HCT116 (cell line): ENCODE results near the gene LY6G6F. TPM values are rescaled to one million over a fixed set of nuclear protein-coding genes. Genes with fewer than 3 reads are reported as not detected.

Experiments
- ATAC-seq: fragments of 200-7000 bp; cut with Tn5 transposase; 2 replicates; pipeline ENCODE4 v1.9.1; 2020; ENCODE audit warnings: mild to moderate bottlenecking, moderate library complexity
- BruUV-seq: library from RNA; stranded (reverse); fragments of 400-500 nt; replicated peaks from 2 replicates; lab custom pipeline; 2021; lab: Mats Ljungman, UMichigan
- CTCF ChIA-PET: fragments of 300-600 bp; sonication (Branson Sonifier 250); formaldehyde crosslinking; loops from one replicate; lab custom pipeline; 2021; ENCODE audit warnings: antibody characterized with exemption; lab: Charles Lee
- POLR2A ChIA-PET: fragments of 300-600, 350-600 bp; sonication (Branson Sonifier 250); formaldehyde crosslinking; loops from one replicate; lab custom pipeline; 2021; ENCODE audit warnings: antibody characterized with exemption; lab: Charles Lee
- RAD21 ChIA-PET, 2 experiments: fragments of 300-600 bp; sonication (Branson Sonifier 250); formaldehyde crosslinking; loops; one replicate each; lab custom pipeline; 2023; ENCODE audit warnings: low total read pairs in 2 of 2; ENCODE audit not compliant: uncharacterized antibody in 2 of 2, unreplicated experiment in 2 of 2, low non-redundant PET in 1 of 2; lab: Charles Lee
- DNase-seq: peaks from one replicate; pipeline ENCODE4 v3.0.0-alpha.2; 2010; ENCODE audit warnings: low read depth, low spot score
- H2AFZ ChIP-seq: fragments of 200-600 bp; shearing (Covaris generic), sonication (generic); 2 replicates; pipeline ENCODE4 v1.6.1; 2017; ENCODE audit warnings: low read depth, mixed run types, mixed read lengths, antibody characterized with exemption, low read length; ENCODE audit not compliant: poor library complexity, severe bottlenecking
- H3K27ac ChIP-seq: 2 replicates; pipeline ENCODE4 v1.5.1; 2012; ENCODE audit warnings: low read depth, low read length
- H3K27me3 ChIP-seq: fragments of 200-600 bp; sonication (generic); 2 replicates; pipeline ENCODE4 v1.6.1; 2016; ENCODE audit warnings: mixed run types, low read length, mixed read lengths; ENCODE audit not compliant: insufficient read depth
- H3K36me3 ChIP-seq, 2 experiments: fragments of 200-500 bp in 1 of 2; fragments of 200-600 bp in 1 of 2; sonication (Bioruptor generic) in 1 of 2; sonication (generic) in 1 of 2; 2 replicates each; pipeline versions ENCODE4 v1.5.1 to v1.6.1; 2014 to 2016; ENCODE audit warnings: low read length in 2 of 2, inconsistent platforms in 1 of 2, mixed read lengths in 1 of 2, mixed run types in 1 of 2; ENCODE audit not compliant: insufficient read depth in 2 of 2, control insufficient read depth in 1 of 2
- H3K4me1 ChIP-seq, 2 experiments: fragments of 200-600 bp in 1 of 2; sonication (generic) in 1 of 2; 2 replicates each; pipeline versions ENCODE4 v1.5.1 to v1.6.1; 2012 to 2017; ENCODE audit warnings: low read length in 2 of 2, inconsistent platforms in 1 of 2, mild to moderate bottlenecking in 1 of 2, mixed read lengths in 1 of 2, mixed run types in 1 of 2, moderate library complexity in 1 of 2; ENCODE audit not compliant: insufficient read depth in 2 of 2, control insufficient read depth in 1 of 2
- H3K4me2 ChIP-seq: fragments of 200-600 bp; sonication (generic); 2 replicates; pipeline ENCODE4 v1.6.1; 2017; ENCODE audit warnings: mixed run types, low read length, mixed read lengths
- H3K4me3 ChIP-seq, 2 experiments: fragments of 200-600 bp in 1 of 2; sonication (generic) in 1 of 2; replicated peaks in 1 of 2; 2 replicates each; pipeline ENCODE4 v1.5.1; 2011 to 2016; ENCODE audit warnings: low read length in 2 of 2, control low read depth in 1 of 2, low read depth in 1 of 2, mild to moderate bottlenecking in 1 of 2, mixed read lengths in 1 of 2, mixed run types in 1 of 2
- H3K79me2 ChIP-seq: fragments of 200-600 bp; sonication (generic); 2 replicates; pipeline ENCODE4 v1.6.1; 2017; ENCODE audit warnings: mild to moderate bottlenecking, mixed run types, low read length, moderate library complexity, mixed read lengths; ENCODE audit not compliant: insufficient read depth
- H3K9ac ChIP-seq: fragments of 200-600 bp; sonication (generic); 2 replicates; pipeline ENCODE4 v1.6.1; 2016; ENCODE audit warnings: low read length, mixed read lengths
- H3K9me2 ChIP-seq: fragments of 200-600 bp; sonication (generic), shearing (Covaris generic); 2 replicates; pipeline ENCODE4 v1.6.1; 2017; ENCODE audit warnings: mixed run types, mild to moderate bottlenecking, moderate library complexity; ENCODE audit not compliant: insufficient read depth
- H3K9me3 ChIP-seq, 2 experiments: fragments of 200-500 bp in 1 of 2; fragments of 200-600 bp in 1 of 2; sonication (Bioruptor generic) in 1 of 2; sonication (generic) in 1 of 2; 2 replicates each; pipeline ENCODE4 v1.6.1; 2014 to 2017; ENCODE audit warnings: low read length in 2 of 2, mixed read lengths in 2 of 2, inconsistent platforms in 1 of 2, low read depth in 1 of 2, mild to moderate bottlenecking in 1 of 2, mixed run types in 1 of 2, moderate library complexity in 1 of 2; ENCODE audit not compliant: control insufficient read depth in 1 of 2, insufficient read depth in 1 of 2
- H4K20me1 ChIP-seq: fragments of 200-600 bp; sonication (generic), shearing (Covaris generic); 2 replicates; pipeline ENCODE4 v1.6.1; 2017; ENCODE audit warnings: mixed run types, mild to moderate bottlenecking, moderate library complexity; ENCODE audit not compliant: insufficient read depth
- ATF3 ChIP-seq: IDR thresholded peaks from 2 replicates; pipeline ENCODE4 v1.6.1; 2012
- CEBPB ChIP-seq: IDR thresholded peaks from 2 replicates; pipeline ENCODE4 v1.6.1; 2012; ENCODE audit warnings: low read depth
- CTCF ChIP-seq, 3 experiments: fragments of 200-600 bp in 1 of 3; sonication (generic) in 1 of 3; IDR thresholded peaks in 2 of 3; conservative IDR thresholded peaks in 1 of 3; 2 replicates each; pipeline ENCODE4 v1.5.1; 2012 to 2017; ENCODE audit warnings: low read depth in 2 of 3, low read length in 2 of 3, antibody characterized with exemption in 1 of 3, borderline replicate concordance in 1 of 3, control low read depth in 1 of 3, mild to moderate bottlenecking in 1 of 3, mixed read lengths in 1 of 3, mixed run types in 1 of 3, moderate library complexity in 1 of 3; ENCODE audit not compliant: insufficient read depth in 1 of 3
- JUND ChIP-seq: IDR thresholded peaks from 2 replicates; pipeline ENCODE4 v1.6.1; 2012
- MAX ChIP-seq: IDR thresholded peaks from 2 replicates; pipeline ENCODE4 v1.6.1; 2012
- POLR2A ChIP-seq: IDR thresholded peaks from 2 replicates; pipeline ENCODE4 v1.7.0; 2011; ENCODE audit warnings: borderline replicate concordance; ENCODE audit not compliant: insufficient read depth, insufficient read length; ENCODE audit errors: extremely low read depth
- POLR2AphosphoS5 ChIP-seq: IDR thresholded peaks from 2 replicates; pipeline ENCODE4 v1.6.1; 2011; ENCODE audit warnings: mild to moderate bottlenecking, low read depth, low read length, moderate library complexity
- SIN3A ChIP-seq: IDR thresholded peaks from 2 replicates; pipeline ENCODE4 v1.6.1; 2012; ENCODE audit warnings: low read depth
- SP1 ChIP-seq: IDR thresholded peaks from 2 replicates; pipeline ENCODE4 v1.6.1; 2012; ENCODE audit warnings: low read depth
- YY1 ChIP-seq: IDR thresholded peaks from 2 replicates; pipeline ENCODE4 v1.6.1; 2011; ENCODE audit warnings: low read length, low read depth, moderate library complexity, mild to moderate bottlenecking; ENCODE audit not compliant: insufficient replicate concordance; ENCODE audit errors: extremely low read depth
- ZBTB33 ChIP-seq: IDR thresholded peaks from 2 replicates; pipeline ENCODE4 v1.6.1; 2011; ENCODE audit warnings: mild to moderate bottlenecking, low read length, moderate library complexity; ENCODE audit not compliant: insufficient replicate concordance; ENCODE audit errors: extremely low read depth
- intact Hi-C: fragments of 100-400 bp; cut with micrococcal nuclease; formaldehyde crosslinking; loops from 2 replicates; pipeline ENCODE4 v1.10.0; 2022
- total RNA-seq: library from RNA; stranded (reverse); gene quantifications from one replicate; pipeline ENCODE4 v1.2.1, GENCODE V29; 2021; ENCODE audit not compliant: unreplicated experiment

LY6G6F gene
- total RNA-seq, 1 experiment from 2014 or later: not detected

- no peaks in the 10 kb centered on the region for H3K9me3 ChIP-seq
- no peak overlapping the region for H3K27ac ChIP-seq
- H3K4me3 ChIP-seq: no peak overlapping the region
- BruUV-seq: no TSS peak
- no peak overlapping the region for H3K9ac ChIP-seq
- H3K4me1 ChIP-seq: no peaks in the 10 kb centered on the region
- no peak overlapping the region for H3K4me2 ChIP-seq
- peaks cover 2 to 8% of the 10 kb centered on the region in 2 experiments; a peak in 3 of 4 replicates for H3K36me3 ChIP-seq
- ChIA-PET CTCF (interaction anchor here (1.0 kb wide), 1 partner anchor 17 kb away, joined by 4 read pairs; no protein-coding TSS in a partner anchor), RAD21 (no interaction called here), POLR2A (interaction anchor here (1.0 kb wide), 1 partner anchor 16 kb away, joined by 4 read pairs; the partner anchor contains the start of gene CLIC1)
- TF ChIP-seq CEBPB (no peak), POLR2A (no peak), YY1 (no peak), SP1 (no peak)
- no peaks in the 10 kb centered on the region for H3K27me3 ChIP-seq
- no peaks in the 10 kb centered on the region for H3K9me2 ChIP-seq
- intact Hi-C loops: no loop called here
- H3K79me2 ChIP-seq: no peaks in the 10 kb centered on the region
- DNase-seq (no peak), ATAC-seq (peak; percentile 48; the same call in 1 of the 2 replicates)
- H4K20me1 ChIP-seq: no peaks in the 10 kb centered on the region
- no peak overlapping the region for H2AFZ ChIP-seq
Measured at GRCh38 chr6:31752739-31753319, 46.2 kb downstream of the LY6G6F start.

GRCh38 chr6:31758281-31758680, 51.6 kb downstream of the LY6G6F start:
- H3K4me1 ChIP-seq: peaks cover 4 to 8% of the 10 kb centered on the region in 2 experiments; a peak in 3 of 4 replicates
- CTCF ChIA-PET: interaction anchor here (2.1 kb wide), 1 partner anchor 11 kb away, joined by 10 read pairs; no protein-coding TSS in a partner anchor
- no TSS peak for BruUV-seq
- H3K4me3 ChIP-seq: no peak overlapping the region
- TF ChIP-seq SP1 (no peak), ATF3 (no peak), CTCF (IDR thresholded peaks at IDR 0.05 in 2 of 3, conservative IDR thresholded peaks at IDR 0.05 in 1 of 3; ENCODE audit: borderline replicate concordance in 1 of 3, insufficient read depth in 1 of 3, low read depth in 2 of 3, low read length in 2 of 3) (no peak), POLR2A (no peak), JUND (no peak), MAX (no peak), SIN3A (no peak), ZBTB33 (no peak), POLR2AphosphoS5 (no peak)
- H3K4me2 ChIP-seq: no peak overlapping the region
- H2AFZ ChIP-seq: no peak overlapping the region
- no peaks in the 10 kb centered on the region for H3K27me3 ChIP-seq
- H3K36me3 ChIP-seq: peaks cover 3 to 34% of the 10 kb centered on the region in 2 experiments; a peak in 2 of 4 replicates
- H3K9me2 ChIP-seq: no peaks in the 10 kb centered on the region
- intact Hi-C loops: no loop called here
- no peaks in the 10 kb centered on the region for H3K9me3 ChIP-seq
- RAD21 ChIA-PET: no interaction called here
- ATAC-seq (no peak), DNase-seq (no peak)
- no peaks in the 10 kb centered on the region for H4K20me1 ChIP-seq
- no peak overlapping the region for H3K9ac ChIP-seq
- POLR2A ChIA-PET: no interaction called here
- H3K79me2 ChIP-seq: no peaks in the 10 kb centered on the region
- no peak overlapping the region for H3K27ac ChIP-seq
